GM21447 (cell line): ENCODE results near the gene MFRP.

Experiments
- ATAC-seq: cut with Tn5 transposase; IDR thresholded peaks from one replicate; pipeline ENCODE4 v1.9.1; 2021; ENCODE audit not compliant: unreplicated experiment

MFRP gene

GRCh38 chr11:119338965-119339588 lies 7.4 kb downstream of the MFRP start:
- no peak for ATAC-seq

GRCh38 chr11:119338318-119338890 lies 8.1 kb downstream of the MFRP start:
- no peak for ATAC-seq

DNA sequence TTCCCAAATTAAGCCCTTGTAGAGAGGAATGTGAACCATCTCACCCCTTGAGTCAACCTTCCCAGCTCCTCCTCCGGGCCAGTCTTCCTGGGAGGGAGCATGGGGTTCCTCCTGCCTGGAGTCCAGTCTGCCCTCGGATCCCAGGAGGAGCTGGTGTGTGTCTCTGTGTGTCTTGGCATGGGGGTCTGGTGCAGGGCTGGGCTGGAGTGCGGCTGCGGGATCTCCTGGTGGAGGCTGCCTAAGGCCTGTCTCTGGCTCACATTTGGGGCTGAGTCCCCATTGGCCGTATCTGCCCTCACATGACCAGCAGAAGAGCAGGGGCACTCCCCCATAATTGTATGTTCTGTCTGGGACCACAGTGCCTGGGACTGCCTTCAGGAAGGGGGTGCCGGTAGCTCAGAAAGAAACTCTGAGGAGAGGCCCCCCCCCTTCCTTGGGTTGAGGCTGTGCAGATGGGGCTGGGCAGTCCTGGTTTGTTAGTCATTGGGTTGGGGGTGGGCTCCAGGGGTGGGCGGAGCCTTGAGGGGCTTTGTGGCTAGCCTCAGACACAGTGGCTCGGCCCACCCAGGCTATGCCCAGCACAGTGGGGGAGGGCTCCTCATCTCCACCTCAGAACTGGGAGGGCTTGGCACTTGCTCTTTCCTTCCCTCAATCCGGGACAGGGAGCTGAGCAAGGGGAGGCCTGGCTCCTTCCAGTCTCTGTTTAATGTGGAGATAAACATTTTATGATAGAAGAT lies 8.8 kb downstream of the MFRP start:
- ATAC-seq, result no peak

- ATAC-seq, result no peak
Observed at GRCh38 chr11:119336744-119337469, 9.6 kb downstream of the MFRP start.

- ATAC-seq, result no peak
Observed at GRCh38 chr11:119335655-119336543, 10.6 kb downstream of the MFRP start.

DNA sequence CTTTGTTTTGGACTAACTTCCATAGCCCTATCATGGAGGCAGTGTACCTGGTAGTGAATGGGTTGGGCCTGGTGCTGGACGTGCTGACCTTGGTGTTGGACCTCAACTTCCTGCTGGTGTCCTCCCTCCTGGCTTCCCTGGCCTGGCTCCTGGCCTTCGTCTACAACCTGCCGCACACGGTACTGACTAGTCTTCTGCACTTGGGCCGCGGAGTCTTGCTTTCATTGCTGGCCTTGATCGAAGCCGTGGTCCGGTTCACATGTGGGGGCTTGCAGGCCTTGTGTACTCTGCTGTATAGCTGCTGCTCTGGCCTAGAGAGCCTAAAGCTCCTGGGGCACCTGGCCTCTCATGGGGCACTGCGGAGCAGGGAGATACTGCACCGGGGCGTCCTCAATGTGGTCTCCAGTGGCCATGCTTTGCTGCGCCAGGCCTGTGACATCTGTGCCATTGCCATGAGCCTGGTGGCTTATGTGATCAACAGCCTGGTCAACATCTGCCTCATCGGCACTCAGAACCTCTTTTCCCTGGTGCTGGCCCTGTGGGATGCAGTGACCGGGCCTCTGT lies 11.3 kb downstream of the MFRP start:
- no peak for ATAC-seq

DNA sequence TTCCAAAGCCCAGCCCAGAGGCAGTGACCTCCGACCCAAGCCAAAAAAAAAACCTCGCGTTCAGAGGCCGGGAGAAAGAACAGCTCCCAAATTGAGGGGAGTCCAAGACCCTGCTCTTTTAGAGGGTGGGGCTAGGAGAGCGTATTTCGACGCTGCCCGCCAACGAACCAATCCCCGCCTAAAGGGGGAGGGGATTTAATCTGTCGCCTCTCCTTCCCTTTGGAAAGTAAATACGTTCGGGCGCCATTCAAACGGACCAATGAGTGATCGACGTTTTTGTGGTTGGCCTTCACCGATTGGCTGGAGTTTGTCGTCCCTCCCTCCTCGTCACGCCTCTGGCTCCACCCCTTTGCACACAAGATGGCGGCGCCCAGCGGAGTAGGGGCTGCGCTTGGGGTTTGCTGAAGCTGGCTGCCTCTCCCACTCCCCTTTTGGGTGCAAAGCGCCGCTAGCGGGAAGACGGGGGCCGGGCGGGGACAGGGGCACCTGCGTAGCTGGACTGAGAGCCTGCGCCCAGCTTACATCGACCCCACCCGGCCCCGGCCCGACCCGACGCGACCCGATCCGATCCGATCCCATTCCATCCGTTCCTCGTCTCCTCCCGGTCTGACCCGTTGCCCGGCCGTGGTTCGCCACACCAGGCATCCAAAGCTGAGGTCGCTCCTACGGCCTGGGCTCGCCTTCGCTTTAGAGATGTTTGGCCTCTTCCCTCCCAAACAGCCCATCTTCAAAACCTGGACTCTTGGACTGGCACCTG lies 12.2 kb downstream of the MFRP start, which contains the start of gene RNF26:
Gene RNF26 (plus strand): TSS at position 354 of the 757 bp plus-strand sequence. CDS start 596 bp downstream, outside the sequence.
- ATAC-seq, result peak; percentile 96

DNA sequence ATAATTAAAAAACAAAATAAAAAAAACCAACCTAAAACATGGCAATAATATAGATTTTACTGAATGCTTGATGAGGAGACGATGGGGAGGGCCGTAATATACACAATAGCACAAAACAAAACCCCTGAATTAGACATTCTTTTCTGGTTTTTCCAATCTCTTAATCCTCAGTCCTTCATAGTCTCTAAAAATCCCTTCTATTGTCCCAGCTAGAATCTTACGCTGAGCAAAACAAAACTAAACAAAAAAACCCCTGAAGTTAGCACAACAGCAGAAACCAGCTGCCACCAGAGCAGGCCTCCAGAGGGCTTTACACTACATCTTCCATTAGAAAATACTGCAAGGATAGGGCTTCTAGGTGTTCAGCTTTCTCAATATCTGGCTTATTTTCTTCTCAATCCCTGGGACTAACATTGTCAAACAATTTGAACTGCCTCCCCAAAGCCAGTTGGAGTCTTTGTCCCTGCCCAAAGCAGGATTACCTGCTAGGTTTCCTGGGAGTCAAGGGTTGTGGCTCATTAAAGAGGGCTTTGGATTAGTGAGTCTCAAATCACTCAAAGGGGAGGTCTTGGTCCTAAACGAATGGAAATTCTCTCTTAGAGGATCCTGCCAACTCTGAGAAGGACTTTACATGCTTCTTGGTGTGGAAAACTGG lies 14.3 kb downstream of the MFRP start:
- no peak for ATAC-seq

DNA sequence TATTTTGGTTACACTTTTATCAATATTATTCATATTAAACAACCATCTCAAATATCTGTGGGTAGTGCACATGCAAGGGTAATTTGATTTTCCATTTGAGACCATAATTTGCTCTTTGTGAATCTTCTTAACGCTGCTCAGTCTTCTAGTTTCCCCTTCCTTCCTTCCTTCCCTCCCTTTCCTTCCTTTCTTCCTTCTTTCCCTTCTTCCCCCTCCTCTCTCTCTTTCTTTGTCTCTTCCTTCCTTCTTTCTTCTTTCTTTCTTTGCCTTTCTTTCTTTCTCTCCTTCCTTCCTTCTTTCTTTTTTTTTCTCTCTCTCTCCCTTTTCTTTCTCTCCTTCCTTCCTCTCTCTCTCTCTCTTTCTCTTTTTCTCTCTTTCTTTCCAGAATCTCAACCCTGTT lies 16.3 kb downstream of the MFRP start:
- no peak for ATAC-seq

DNA sequence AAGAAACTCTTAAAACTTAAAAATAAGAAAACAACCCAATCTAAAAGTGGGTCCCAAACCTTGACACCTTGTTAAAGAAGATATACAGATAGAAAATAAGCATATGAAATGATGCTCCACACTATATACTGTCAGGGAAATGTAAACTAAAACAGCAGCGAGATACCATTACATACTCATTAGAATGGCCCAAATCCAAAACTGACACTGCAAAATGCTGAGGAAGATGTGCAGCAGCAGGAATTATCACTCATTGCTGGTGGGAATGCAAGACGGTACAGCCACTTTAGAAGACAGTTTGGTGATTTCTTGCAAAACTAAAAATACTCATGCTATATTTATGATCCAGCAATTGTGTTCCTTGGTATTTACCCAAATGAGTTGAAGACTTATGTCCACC lies 17.2 kb downstream of the MFRP start:
- no peak for ATAC-seq

DNA sequence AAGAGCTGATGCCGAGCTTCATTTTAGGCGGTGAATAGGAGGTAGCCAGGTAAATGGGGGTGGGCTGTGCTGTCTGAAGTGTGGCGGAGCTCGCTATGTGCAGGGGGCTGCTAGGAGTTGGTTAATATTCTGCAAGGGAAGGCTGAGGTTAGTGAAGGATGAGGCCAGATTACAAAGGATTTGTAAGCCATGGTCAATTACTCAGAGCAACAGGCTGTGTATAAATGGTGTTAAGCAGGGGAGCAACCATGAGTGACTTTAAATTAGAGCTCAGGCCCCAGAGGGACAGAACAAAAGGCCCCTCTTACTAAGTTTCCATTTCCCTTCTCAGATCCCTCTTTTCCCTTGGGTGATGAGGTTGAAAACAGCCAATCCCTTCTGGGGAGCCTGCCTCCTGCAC lies 22.3 kb downstream of the MFRP start:
- ATAC-seq, result no peak

DNA sequence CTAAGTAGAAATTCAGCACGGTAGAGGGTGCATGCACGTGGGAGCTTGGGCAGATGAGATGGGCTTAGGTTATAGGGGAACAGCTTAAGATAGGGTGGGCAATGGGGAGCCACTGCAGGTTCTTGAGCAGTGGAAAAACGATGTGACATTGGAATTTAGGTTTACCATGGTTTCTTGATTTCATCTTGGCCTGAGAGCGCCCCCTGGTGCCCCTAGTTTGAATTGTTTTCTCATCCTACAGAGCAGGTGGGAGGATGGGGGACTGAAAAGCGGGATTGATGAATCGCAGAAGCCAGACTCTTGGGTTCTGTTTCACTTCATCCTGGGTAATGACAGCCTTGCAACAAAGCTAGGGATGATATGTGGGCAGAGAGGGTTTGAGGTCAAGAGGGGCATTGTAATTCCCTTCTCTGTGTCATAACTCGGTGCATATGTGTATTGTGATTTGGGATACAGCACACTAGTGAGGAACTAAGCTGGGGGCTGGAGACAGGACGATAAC lies 22.9 kb downstream of the MFRP start:
- ATAC-seq, result no peak

GRCh38 chr11:119322921-119323531 lies 23.5 kb downstream of the MFRP start:
- no peak for ATAC-seq

- no peak for ATAC-seq
Observed at GRCh38 chr11:119322360-119322739, 24.2 kb downstream of the MFRP start.

GRCh38 chr11:119320776-119321524 lies 25.6 kb downstream of the MFRP start:
- ATAC-seq, result peak; percentile 49

DNA sequence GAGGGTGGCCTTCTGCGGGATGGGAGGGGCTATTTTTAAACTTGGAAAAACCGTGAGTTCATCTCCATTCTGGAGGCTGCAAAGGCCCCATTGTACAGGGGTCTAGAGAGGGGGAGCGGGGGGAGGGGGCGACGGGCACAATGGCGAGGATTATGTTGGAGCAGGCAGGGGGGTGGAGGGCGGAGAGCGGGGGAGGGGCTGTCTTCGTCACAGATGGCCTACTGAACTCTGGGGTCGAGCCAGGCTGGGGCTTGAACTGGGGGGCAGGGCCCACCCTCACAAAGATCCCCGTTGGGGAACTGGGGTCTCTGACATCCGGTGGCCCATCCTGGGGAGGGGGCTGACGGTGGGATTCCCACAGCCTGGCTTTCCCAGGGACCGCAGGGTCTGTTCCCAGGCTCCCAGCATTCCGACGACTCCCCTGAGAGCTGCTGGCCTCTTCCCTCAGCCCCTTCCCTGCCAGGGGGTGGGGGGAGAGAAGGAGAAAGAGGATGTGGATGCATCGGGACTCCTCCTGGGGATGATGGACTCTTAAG lies 26.2 kb downstream of the MFRP start:
- no peak for ATAC-seq

- ATAC-seq, result no peak
Observed at GRCh38 chr11:119319700-119320239, 26.7 kb downstream of the MFRP start.
